H1 (cell line): ENCODE data around the gene RAB3C. TPM values are rescaled to one million over a fixed set of nuclear protein-coding genes. Genes with fewer than 3 reads are reported as not detected.

Experiments used
- CTCF ChIA-PET: fragments of 300-600 bp; sonication (Branson Sonifier 250); formaldehyde crosslinking; loops from one replicate; lab custom pipeline; 2021; ENCODE audit not compliant: partially characterized antibody; lab: Charles Lee
- POLR2A ChIA-PET: fragments of 300-600 bp; sonication (Branson Sonifier 250); formaldehyde crosslinking; loops from one replicate; lab custom pipeline; 2021; ENCODE audit warnings: inconsistent platforms; ENCODE audit not compliant: partially characterized antibody; lab: Charles Lee
- DNase-seq, 2 experiments: peaks; one replicate each; pipeline versions ENCODE4 v3.0.0 to v3.0.0-alpha.2; 2010 to 2022; ENCODE audit warnings: low spot score in 2 of 2, low read depth in 1 of 2, mixed read lengths in 1 of 2
- FAIRE-seq: peaks from 2 replicates; lab custom pipeline; 2011; peaks lifted over from hg19 to GRCh38; lab: Jason Lieb, UNC
- H2AFZ ChIP-seq: 2 replicates; pipeline ENCODE4 v1.8.1; 2012; ENCODE audit warnings: low read length, inconsistent platforms
- H2AK5ac ChIP-seq: 2 replicates; pipeline ENCODE4 v1.6.1; 2013; ENCODE audit warnings: low read depth, low read length
- H2BK120ac ChIP-seq: replicated peaks from 2 replicates; pipeline ENCODE3; 2013; ENCODE audit warnings: low read depth, low read length, inconsistent platforms
- H2BK12ac ChIP-seq: 2 replicates; pipeline ENCODE4 v1.6.1; 2013; ENCODE audit warnings: low read depth, low read length
- H2BK15ac ChIP-seq: 2 replicates; pipeline ENCODE4 v1.6.1; 2013; ENCODE audit warnings: low read length
- H2BK20ac ChIP-seq: 2 replicates; pipeline ENCODE4 v1.6.1; 2013; ENCODE audit warnings: low read length
- H2BK5ac ChIP-seq: 2 replicates; pipeline ENCODE4 v1.6.1; 2013; ENCODE audit warnings: low read depth, low read length
- H3K14ac ChIP-seq: 2 replicates; pipeline ENCODE4 v1.6.1; 2013; ENCODE audit warnings: inconsistent platforms; ENCODE audit not compliant: insufficient read length
- H3K18ac ChIP-seq: 2 replicates; pipeline ENCODE4 v1.6.1; 2013; ENCODE audit warnings: low read length; ENCODE audit errors: extremely low read depth
- H3K23ac ChIP-seq: 2 replicates; pipeline ENCODE4 v1.6.1; 2013; ENCODE audit warnings: inconsistent platforms; ENCODE audit not compliant: insufficient read length
- H3K23me2 ChIP-seq: 2 replicates; pipeline ENCODE4 v1.6.1; 2013; ENCODE audit warnings: low read depth, low read length
- H3K27ac ChIP-seq: 2 replicates; pipeline ENCODE4 v1.6.1; 2011; ENCODE audit warnings: low read depth, low read length, inconsistent platforms
- H3K27me3 ChIP-seq, 4 experiments: replicated peaks in 1 of 4; 1 replicate in 1 of 4; 2 replicates in 3 of 4; pipeline versions ENCODE4 v1.6.1 to v1.8.1; 2011 to 2013; ENCODE audit warnings: low read length in 3 of 4, mild to moderate bottlenecking in 3 of 4, inconsistent platforms in 2 of 4, mixed read lengths in 2 of 4, moderate library complexity in 1 of 4; ENCODE audit not compliant: control insufficient read depth in 3 of 4, insufficient read depth in 3 of 4; ENCODE audit errors: extremely low read depth in 1 of 4
- H3K36me3 ChIP-seq, 4 experiments: 2 replicates each; pipeline versions ENCODE4 v1.6.1 to v1.8.1; 2011 to 2013; ENCODE audit warnings: mild to moderate bottlenecking in 4 of 4, low read length in 3 of 4, moderate library complexity in 2 of 4, control low read depth in 1 of 4, inconsistent platforms in 1 of 4; ENCODE audit not compliant: insufficient read depth in 4 of 4, control insufficient read depth in 2 of 4
- H3K4ac ChIP-seq: replicated peaks from 2 replicates; pipeline ENCODE3; 2013; ENCODE audit warnings: low read length, low read depth, mixed read lengths, inconsistent platforms; ENCODE audit not compliant: insufficient read length
- H3K4me1 ChIP-seq, 4 experiments: replicated peaks in 1 of 4; 1 replicate in 1 of 4; 2 replicates in 3 of 4; pipeline versions ENCODE4 v1.6.1 to v1.8.1; 2011 to 2013; ENCODE audit warnings: low read length in 3 of 4, inconsistent platforms in 2 of 4, mixed read lengths in 1 of 4; ENCODE audit not compliant: insufficient read depth in 4 of 4, control insufficient read depth in 3 of 4
- H3K4me2 ChIP-seq, 2 experiments: 2 replicates each; pipeline versions ENCODE4 v1.6.1 to v1.8.1; 2011 to 2013; ENCODE audit warnings: low read depth in 2 of 2, low read length in 2 of 2, control low read depth in 1 of 2, inconsistent platforms in 1 of 2, mild to moderate bottlenecking in 1 of 2; ENCODE audit not compliant: insufficient read depth in 1 of 2
- H3K4me3 ChIP-seq, 4 experiments: fragments of 200-600, 300-600 bp in 1 of 4; sonication (generic), shearing (Covaris generic), sonication (Bioruptor Twin) in 1 of 4; 2 replicates each; pipeline versions ENCODE4 v1.5.1 to v1.8.1; 2011 to 2016; ENCODE audit warnings: low read length in 4 of 4, low read depth in 3 of 4, control low read depth in 2 of 4, inconsistent platforms in 2 of 4, mild to moderate bottlenecking in 2 of 4, mixed read lengths in 1 of 4, moderate library complexity in 1 of 4; ENCODE audit not compliant: insufficient read depth in 2 of 4; ENCODE audit errors: extremely low read depth in 1 of 4
- H3K56ac ChIP-seq: replicated peaks from 2 replicates; pipeline ENCODE3; 2013; ENCODE audit warnings: low read depth, mild to moderate bottlenecking, mixed read lengths, low read length, inconsistent platforms; ENCODE audit not compliant: insufficient read length
- H3K79me1 ChIP-seq: 2 replicates; pipeline ENCODE4 v1.6.1; 2013; ENCODE audit warnings: low read depth, low read length, control low read depth
- H3K79me2 ChIP-seq, 2 experiments: 2 replicates each; pipeline versions ENCODE4 v1.6.1 to v1.8.1; 2012 to 2013; ENCODE audit warnings: low read length in 2 of 2, mild to moderate bottlenecking in 2 of 2, inconsistent platforms in 1 of 2; ENCODE audit not compliant: insufficient read depth in 2 of 2, control insufficient read depth in 1 of 2
- H3K9ac ChIP-seq, 4 experiments: replicated peaks in 1 of 4; 1 replicate in 1 of 4; 2 replicates in 3 of 4; pipeline versions ENCODE4 v1.6.1 to v1.8.1; 2011 to 2013; ENCODE audit warnings: low read depth in 3 of 4, low read length in 3 of 4, control low read depth in 2 of 4, mild to moderate bottlenecking in 2 of 4, moderate library complexity in 2 of 4, inconsistent platforms in 1 of 4; ENCODE audit errors: extremely low read depth in 1 of 4
- H3K9me3 ChIP-seq, 2 experiments: 2 replicates each; pipeline versions ENCODE4 v1.6.1 to v1.8.1; 2012 to 2013; ENCODE audit warnings: mild to moderate bottlenecking in 2 of 2, moderate library complexity in 2 of 2, control low read depth in 1 of 2, inconsistent platforms in 1 of 2, low read depth in 1 of 2, low read length in 1 of 2, mixed read lengths in 1 of 2; ENCODE audit not compliant: insufficient read depth in 2 of 2
- H4K20me1 ChIP-seq, 2 experiments: replicated peaks in 1 of 2; 2 replicates each; pipeline versions ENCODE3 to v1.8.1; 2011 to 2013; ENCODE audit warnings: inconsistent platforms in 2 of 2, low read length in 2 of 2, mild to moderate bottlenecking in 1 of 2; ENCODE audit not compliant: insufficient read depth in 2 of 2, control insufficient read depth in 1 of 2
- H4K5ac ChIP-seq: 2 replicates; pipeline ENCODE4 v1.6.1; 2013; ENCODE audit warnings: low read length, low read depth, mixed read lengths, inconsistent platforms; ENCODE audit not compliant: insufficient read length
- H4K8ac ChIP-seq: 2 replicates; pipeline ENCODE4 v1.8.0; 2013; ENCODE audit warnings: mild to moderate bottlenecking, moderate library complexity, low read length, inconsistent platforms; ENCODE audit not compliant: insufficient read depth; ENCODE audit errors: extremely low read depth
- H4K91ac ChIP-seq: replicated peaks from 2 replicates; pipeline ENCODE3; 2013; ENCODE audit warnings: low read length, mixed read lengths, inconsistent platforms; ENCODE audit not compliant: insufficient read length
- CBX5 ChIP-seq: fragments of 300-800, 300-1000 bp; sonication (generic); IDR thresholded peaks from 2 replicates; pipeline ENCODE4 v1.7.1; 2016; ENCODE audit warnings: antibody characterized with exemption, low read length, low read depth
- GABPA ChIP-seq: IDR thresholded peaks from 2 replicates; pipeline ENCODE4 v1.6.1; 2011; ENCODE audit warnings: mild to moderate bottlenecking, low read length, moderate library complexity, borderline replicate concordance; ENCODE audit not compliant: insufficient read depth
- HDAC2 ChIP-seq, 2 experiments: fragments of 300-600 bp in 1 of 2; sonication (generic) in 1 of 2; IDR thresholded peaks; 2 replicates each; pipeline ENCODE4 v1.6.1; 2011 to 2012; ENCODE audit warnings: low read depth in 2 of 2, low read length in 2 of 2, mild to moderate bottlenecking in 2 of 2, moderate library complexity in 2 of 2, borderline replicate concordance in 1 of 2, inconsistent platforms in 1 of 2
- JUND ChIP-seq: IDR thresholded peaks from 2 replicates; pipeline ENCODE4 v1.6.1; 2011; ENCODE audit warnings: mild to moderate bottlenecking, improper control_type of control experiment, low read length
- KDM1A ChIP-seq: fragments of 200-600, 300-600 bp; sonication (generic); IDR thresholded peaks from 2 replicates; pipeline ENCODE4 v1.7.1; 2016; ENCODE audit warnings: mild to moderate bottlenecking, low read length, borderline replicate concordance
- KDM5A ChIP-seq: fragments of 200-600 bp; IDR thresholded peaks from 2 replicates; pipeline ENCODE4 v1.7.1; 2012; ENCODE audit warnings: mild to moderate bottlenecking, low read length, inconsistent platforms, mixed read lengths
- NANOG ChIP-seq: IDR thresholded peaks from 2 replicates; pipeline ENCODE4 v1.6.1; 2011; ENCODE audit warnings: low read length, low read depth, mild to moderate bottlenecking, inconsistent platforms; ENCODE audit not compliant: insufficient read depth, poor library complexity, severe bottlenecking
- RBBP5 ChIP-seq: IDR thresholded peaks from 2 replicates; pipeline ENCODE4 v1.7.1; 2012; ENCODE audit warnings: low read depth, mild to moderate bottlenecking, inconsistent platforms, low read length, moderate library complexity, borderline replicate concordance
- RNF2 ChIP-seq: fragments of 200-900, 300-1000 bp; sonication (generic); IDR thresholded peaks from 2 replicates; pipeline ENCODE4 v1.7.1; 2016; ENCODE audit warnings: borderline replicate concordance, low read depth, mild to moderate bottlenecking, antibody characterized with exemption, low read length; ENCODE audit not compliant: poor library complexity, severe bottlenecking; ENCODE audit errors: missing control alignments
- SP1 ChIP-seq: IDR thresholded peaks from 2 replicates; pipeline ENCODE4 v1.6.1; 2011; ENCODE audit warnings: low read depth, low read length
- SUZ12 ChIP-seq: fragments of 200-600 bp; sonication (generic); IDR thresholded peaks from 2 replicates; pipeline ENCODE4 v1.6.1; 2012; ENCODE audit warnings: mild to moderate bottlenecking, inconsistent platforms, low read length, moderate library complexity, mixed read lengths
- USF2 ChIP-seq: IDR thresholded peaks from 2 replicates; pipeline ENCODE4 v1.6.1; 2011; ENCODE audit warnings: low read length, improper control_type of control experiment
- YY1 ChIP-seq: IDR thresholded peaks from 2 replicates; pipeline ENCODE4 v1.6.1; 2011; ENCODE audit warnings: low read depth, mild to moderate bottlenecking, low read length
- polyA plus RNA-seq, 7 experiments: library from polyadenylated mRNA; depleted of rRNA in 3 of 7; stranded (reverse) in 5 of 7; unstranded in 2 of 7; fragments of >200 nt in 5 of 7; fragments of 200-250 nt in 2 of 7; gene quantifications; 1 replicate in 5 of 7; 2 replicates in 1 of 7; 4 replicates in 1 of 7; pipeline versions ENCODE4 v1.2.1 to v1.2.3, GENCODE V29; 2011 to 2013; ENCODE audit warnings: missing spikeins in 2 of 7, mixed read lengths in 2 of 7
- total RNA-seq: library from RNA; stranded (reverse); fragmentation: NEBNext Ultra II Directional; extraction: Animal tissue kit (Norgen Biotek cat#: 25700); gene quantifications from 2 replicates; pipeline ENCODE4 v1.2.1, GENCODE V29; 2021

The RAB3C gene
- total and polyA plus RNA-seq, 2 of the 8 experiments (the other 6 are each of a cell fraction or from before 2014, with no cell fraction given), result 14.7 to 18.3 TPM

DNA sequence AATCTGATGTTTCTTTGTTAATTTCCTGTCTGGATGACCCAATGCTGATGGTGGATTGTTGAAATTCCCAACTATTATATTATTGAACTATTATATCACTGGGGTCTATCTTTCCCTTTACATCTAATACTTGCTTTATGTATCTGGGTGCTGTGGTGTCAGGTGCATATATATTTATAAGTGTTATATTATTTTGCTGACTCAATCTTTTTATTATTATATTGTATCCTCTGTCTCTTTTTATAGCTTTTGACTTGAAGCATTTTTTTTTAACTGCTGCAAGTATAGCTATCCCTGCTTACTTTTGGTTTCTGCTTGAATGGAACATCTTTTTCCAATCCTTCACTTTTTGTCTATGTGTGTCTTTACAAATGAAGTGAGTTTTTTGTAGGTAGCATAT lies 255.9 kb downstream of the RAB3C start:
- H2AK5ac ChIP-seq, result no peak overlapping the region
- no peaks in the 10 kb centered on the region for H3K27me3 ChIP-seq
- no peak overlapping the region for H2BK12ac ChIP-seq
- H3K56ac ChIP-seq, result no peak overlapping the region
- H2BK20ac ChIP-seq, result no peak overlapping the region
- no peaks in the 10 kb centered on the region for H3K23me2 ChIP-seq
- no peaks in the 10 kb centered on the region for H3K9me3 ChIP-seq
- H3K9ac ChIP-seq, result no peak overlapping the region
- H4K91ac ChIP-seq, result no peak overlapping the region
- H3K18ac ChIP-seq, result no peak overlapping the region
- H3K79me1 ChIP-seq, result no peaks in the 10 kb centered on the region
- no peak for FAIRE-seq
- CTCF ChIA-PET, result interaction anchor here (0.7 to 1.1 kb wide), 2 partner anchors 40 to 340 kb away, joined by 3 to 4 read pairs; no protein-coding TSS in a partner anchor
- no peak overlapping the region for H4K5ac ChIP-seq
- no peak overlapping the region for H3K23ac ChIP-seq
- no peak overlapping the region for H3K14ac ChIP-seq
- no peak overlapping the region for H3K4me2 ChIP-seq
- no peaks in the 10 kb centered on the region for H4K20me1 ChIP-seq
- H2BK5ac ChIP-seq, result no peak overlapping the region
- no peak overlapping the region for H2AFZ ChIP-seq
- H3K4ac ChIP-seq, result no peak overlapping the region
- DNase-seq, result no peak
- H3K79me2 ChIP-seq, result no peaks in the 10 kb centered on the region
- H2BK15ac ChIP-seq, result no peak overlapping the region
- no peak overlapping the region for H4K8ac ChIP-seq
- no peak overlapping the region for H3K4me3 ChIP-seq
- H3K36me3 ChIP-seq, result no peaks in the 10 kb centered on the region
- H3K27ac ChIP-seq, result no peak overlapping the region
- no peaks in the 10 kb centered on the region for H3K4me1 ChIP-seq
- POLR2A ChIA-PET, result no interaction called here
- H2BK120ac ChIP-seq, result no peak overlapping the region
- TF ChIP-seq JUND (no peak), NANOG (no peak), KDM1A (no peak), RBBP5 (no peak), USF2 (no peak), YY1 (no peak), CBX5 (no peak), KDM5A (no peak), HDAC2 (IDR thresholded peaks at IDR 0.05; ENCODE audit: borderline replicate concordance in 1 of 2, low read depth in 2 of 2, low read length in 2 of 2) (no peak), SUZ12 (no peak), GABPA (no peak), RNF2 (no peak), SP1 (no peak)
